ENCODE results near the gene SLC12A6.
"Not testable (repeated sequence)": the region's sequence is repeated elsewhere in the genome, so short reads cannot be mapped to it uniquely, and the experiment has no call there.

SLC12A6 gene

DNA sequence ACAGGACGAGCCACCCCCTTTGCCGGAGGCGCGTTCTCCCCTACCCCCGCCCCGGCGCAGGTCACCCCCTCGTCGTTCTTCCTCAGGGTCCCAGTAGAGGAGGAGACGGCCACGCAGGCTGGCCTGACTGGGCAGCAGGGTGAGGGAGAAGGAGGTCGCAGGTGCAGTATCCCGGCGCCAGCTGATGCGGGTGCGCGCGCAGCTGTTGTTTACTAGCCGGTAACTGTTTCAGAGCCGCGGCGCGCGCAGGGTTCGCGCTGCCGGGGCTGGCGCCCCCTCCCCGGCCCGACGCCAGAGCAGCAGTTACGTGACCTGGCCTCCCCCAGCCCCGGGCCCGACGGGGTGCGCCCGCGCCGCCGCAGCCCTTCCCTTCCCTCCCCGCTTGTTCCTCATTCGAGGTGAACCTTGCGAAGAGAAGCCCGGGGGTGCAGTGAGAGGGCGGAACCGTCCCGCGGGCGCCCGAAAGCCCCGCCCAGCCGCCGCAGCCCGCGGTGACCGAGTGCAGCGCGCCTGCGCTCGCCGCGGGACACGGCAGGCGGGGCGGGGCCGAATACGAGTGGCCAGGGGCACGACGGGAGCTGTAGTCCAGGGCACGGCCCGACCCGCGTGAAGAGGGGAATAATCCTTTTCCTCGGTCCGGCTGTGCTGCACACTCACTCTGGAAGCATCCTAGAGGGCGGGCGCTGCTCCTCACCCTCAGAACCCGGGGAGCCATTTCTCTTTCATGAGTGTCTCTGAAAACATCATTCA, at the start of gene SLC12A6:
Gene SLC12A6, minus strand, starts transcription at position 225 of the 750 bp plus-strand sequence. CDS start 1,101 bp downstream, outside the sequence.
- peak; percentile 85 for DNase-seq (ENCODE audit: low read depth)

GRCh38 chr15:34381829-34382521, 44.4 kb upstream of the SLC12A6 start:
- not testable (repeated sequence) for DNase-seq (ENCODE audit: low read depth)

GRCh38 chr15:34380491-34380890, 42.9 kb upstream of the SLC12A6 start:
- DNase-seq (ENCODE audit: low read depth), result not testable (repeated sequence)

GRCh38 chr15:34376856-34377255, 39.3 kb upstream of the SLC12A6 start:
- no peak for DNase-seq (ENCODE audit: low read depth)

DNA sequence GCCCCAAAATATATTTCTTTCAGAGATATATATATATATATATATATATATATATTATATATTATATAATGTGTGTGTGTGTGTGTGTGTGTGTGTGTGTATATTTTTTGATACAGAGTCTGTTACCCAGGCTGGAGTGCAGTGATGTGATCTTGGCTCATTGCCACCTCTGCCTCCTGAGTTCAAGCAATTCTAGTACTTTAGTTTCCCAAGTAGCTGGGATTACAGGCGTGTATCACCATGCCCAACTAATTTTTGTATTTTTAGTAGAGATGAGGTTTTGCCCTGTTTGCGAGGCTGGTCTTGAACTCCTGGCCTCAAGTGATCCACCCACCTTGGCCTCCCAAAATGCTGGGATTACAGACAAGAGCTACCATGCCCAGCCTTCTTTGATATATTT, 38.0 kb upstream of the SLC12A6 start:
- DNase-seq (ENCODE audit: low read depth), result not testable (repeated sequence)

GRCh38 chr15:34374816-34375215, 37.2 kb upstream of the SLC12A6 start:
- no peak for DNase-seq (ENCODE audit: low read depth)

- DNase-seq (ENCODE audit: low read depth), result no peak
Measured at GRCh38 chr15:34373951-34374350, 36.4 kb upstream of the SLC12A6 start.

GRCh38 chr15:34370643-34371042, 33.1 kb upstream of the SLC12A6 start:
- no peak for DNase-seq (ENCODE audit: low read depth)

DNA sequence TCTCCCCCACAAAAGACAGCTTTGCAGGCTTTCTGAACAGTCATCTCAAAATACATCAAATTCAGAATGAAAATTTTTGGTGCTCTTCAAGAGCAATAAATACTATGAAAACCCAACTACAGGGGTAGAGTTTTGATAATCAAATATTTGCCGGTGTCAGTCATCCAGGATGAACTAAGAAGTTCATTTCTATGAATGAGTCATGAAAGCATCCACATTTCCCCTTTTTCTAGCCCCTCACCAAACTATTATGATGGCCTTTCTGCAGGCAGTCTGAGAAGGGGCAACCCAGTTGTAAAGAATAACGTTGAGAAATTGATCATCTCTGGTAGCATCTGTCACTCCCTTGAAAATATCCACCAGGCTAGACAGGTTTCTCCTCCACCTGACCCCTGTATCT, 32.5 kb upstream of the SLC12A6 start:
- DNase-seq (ENCODE audit: low read depth), result no peak

DNA sequence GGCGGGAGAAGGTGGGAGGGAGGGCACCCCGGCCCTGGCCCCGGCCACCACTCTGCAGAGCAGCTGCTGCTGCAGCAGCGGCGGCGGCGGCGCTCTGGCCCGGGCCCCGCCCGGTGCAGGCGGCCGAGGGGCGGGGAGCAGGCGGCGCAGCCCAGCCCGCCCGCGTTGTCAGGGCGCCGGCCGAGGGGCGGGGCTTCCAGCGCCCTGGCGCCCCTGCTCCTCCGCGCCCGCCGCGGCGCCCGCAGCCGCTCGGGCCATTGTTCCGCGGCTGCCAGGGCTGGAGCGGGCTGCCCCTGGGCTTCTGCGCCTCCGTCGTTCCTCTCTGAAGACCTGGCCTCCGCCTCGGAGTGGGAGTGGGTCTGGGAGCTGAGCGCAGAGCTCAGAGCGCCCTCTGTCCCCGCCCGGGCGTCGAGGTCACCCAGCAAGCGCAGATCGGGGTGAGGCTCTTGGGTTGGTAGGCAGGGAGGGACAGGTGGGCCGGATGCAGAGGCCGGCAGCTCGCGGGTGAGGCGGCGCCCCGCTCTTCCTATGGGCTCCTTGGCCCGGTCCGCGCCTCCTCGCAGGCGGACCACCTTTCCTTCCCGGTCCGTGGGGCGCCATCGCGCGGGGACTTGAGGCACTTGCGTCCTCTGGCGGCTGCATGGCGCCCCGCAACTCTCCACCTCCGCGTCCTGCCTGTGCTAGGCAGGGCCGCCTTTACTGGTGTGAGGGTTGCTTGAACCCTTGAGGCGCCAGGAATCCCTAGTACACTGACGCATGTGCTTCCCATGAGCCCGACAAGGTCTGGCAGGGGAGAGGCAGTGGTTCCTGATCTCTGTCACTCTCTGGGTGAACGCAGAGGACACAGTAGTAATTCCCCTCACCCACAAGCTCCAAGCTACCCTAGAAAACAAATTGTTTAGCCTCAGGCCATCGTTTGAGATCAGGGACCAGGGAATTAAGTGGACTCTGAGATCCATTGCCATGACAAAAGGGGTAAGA, 29.8 kb upstream of the SLC12A6 start, which contains the start of gene LPCAT4:
Gene LPCAT4, minus strand, starts transcription at position 96 of the 981 bp plus-strand sequence. CDS start 96 bp downstream, outside the sequence.
- DNase-seq (ENCODE audit: low read depth), result peak; percentile 81

- peak; percentile 38 for DNase-seq (ENCODE audit: low read depth)
Measured at GRCh38 chr15:34366271-34367065, 28.9 kb upstream of the SLC12A6 start.

GRCh38 chr15:34365836-34366235, 28.3 kb upstream of the SLC12A6 start:
- no peak for DNase-seq (ENCODE audit: low read depth)

DNA sequence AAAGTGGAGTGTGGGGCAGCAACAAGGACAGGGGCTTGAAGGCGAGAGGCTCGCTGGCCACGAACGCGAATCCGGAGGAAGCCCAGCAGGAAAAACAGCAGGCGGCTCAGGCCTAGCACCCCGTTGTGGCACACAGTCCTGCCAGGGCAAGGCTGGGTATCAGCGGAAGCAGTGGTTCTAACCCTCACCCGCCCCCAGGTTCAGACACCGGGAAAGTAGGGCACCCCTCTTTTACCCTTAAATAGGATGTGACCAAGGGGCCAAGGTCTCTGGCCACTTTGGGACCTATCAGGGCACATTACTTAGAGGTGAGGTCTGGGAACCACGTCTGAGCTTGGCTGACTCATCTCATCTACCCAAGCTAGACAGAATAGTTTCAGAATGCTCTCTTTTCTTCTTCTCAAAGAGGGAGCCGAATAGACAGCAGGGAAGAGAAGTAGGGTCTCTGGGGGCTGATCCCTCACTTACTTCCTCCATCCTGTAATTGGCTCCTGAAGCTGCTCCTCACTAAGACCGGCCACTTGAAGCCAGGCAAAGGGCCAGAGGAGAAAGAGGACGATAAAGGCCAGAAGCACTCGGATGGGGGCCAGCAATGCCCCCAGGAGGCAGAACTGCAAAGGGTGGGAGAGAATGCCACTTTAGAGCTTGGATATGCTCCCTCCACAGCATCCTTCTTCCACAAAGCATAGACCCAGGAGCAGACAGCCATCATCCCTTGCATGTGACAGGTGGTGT, 27.7 kb upstream of the SLC12A6 start:
- DNase-seq (ENCODE audit: low read depth), result no peak

- no peak for DNase-seq (ENCODE audit: low read depth)
Measured at GRCh38 chr15:34364041-34364440, 26.5 kb upstream of the SLC12A6 start.

DNA sequence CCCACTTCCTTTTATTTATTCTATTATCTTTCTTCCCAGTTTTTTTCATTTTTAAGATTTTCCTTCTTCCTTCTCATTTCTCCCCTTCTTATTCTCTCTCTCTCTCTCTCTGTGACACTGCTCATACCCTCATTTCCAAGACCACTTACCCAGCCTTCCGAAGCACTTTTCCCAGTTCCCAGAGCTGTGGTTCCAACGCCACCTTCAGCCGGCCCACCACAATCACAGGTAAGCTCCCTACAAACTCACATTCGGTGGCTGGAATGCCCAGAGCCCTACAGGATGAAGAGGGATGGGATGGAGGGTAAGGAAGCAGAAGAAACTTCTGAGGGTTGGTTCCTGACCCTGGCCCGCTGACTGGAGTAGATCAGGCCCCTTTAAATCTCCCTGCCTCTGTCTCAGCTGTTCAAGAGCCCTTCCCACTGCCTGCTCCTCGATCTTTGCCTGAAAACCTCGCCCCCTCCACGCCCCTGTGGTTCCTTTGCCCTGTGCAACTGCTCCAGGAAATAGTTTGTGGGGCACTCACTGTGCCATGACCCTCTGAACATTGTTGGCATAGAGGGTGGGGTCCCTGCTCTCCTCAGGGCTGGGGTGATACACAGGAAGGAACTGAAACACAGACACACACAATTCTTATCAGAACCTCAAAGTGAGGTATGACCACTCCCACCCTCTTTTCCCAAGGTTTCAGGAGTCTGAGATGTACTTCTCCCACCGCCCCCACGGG, 24.6 kb upstream of the SLC12A6 start:
- DNase-seq (ENCODE audit: low read depth), result no peak

DNA sequence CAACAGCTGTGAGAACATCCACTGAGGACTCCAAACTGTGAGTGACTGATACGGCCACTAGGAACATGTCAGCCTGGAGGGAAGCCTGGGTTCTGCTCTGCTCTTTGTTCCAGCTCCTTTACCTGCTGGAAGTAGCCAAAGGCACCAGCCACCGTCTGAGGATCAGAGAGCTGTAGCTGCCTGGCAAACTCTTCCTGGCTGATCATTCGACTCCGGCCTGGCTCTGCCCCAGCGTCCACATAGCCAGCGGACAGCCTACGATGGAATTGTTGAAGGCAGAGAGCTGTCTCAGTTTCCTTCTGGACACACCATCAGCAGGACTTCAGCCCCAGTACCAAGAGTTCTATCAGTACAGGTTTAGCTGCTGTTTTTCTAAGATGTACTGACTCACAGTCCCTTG, 23.7 kb upstream of the SLC12A6 start:
- DNase-seq (ENCODE audit: low read depth), result no peak

DNA sequence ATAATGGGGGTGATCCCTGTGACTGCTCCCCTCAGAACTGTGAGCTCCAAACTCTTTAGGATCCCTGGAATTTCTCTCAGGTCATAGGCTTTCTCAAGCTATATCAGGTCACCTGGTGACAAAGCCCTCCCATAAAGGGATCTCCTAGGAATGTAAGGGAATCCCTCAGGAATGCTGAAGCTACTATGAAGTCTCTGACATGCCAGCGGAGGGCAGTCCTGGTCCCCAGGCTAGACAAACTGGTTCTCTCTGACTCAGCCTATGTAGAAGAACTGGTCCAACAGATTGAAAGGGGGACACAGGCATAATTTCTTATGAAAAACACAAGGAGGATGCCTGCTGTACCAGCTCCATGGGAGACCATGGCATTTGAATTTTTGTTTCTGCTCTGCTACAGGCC, 22.7 kb upstream of the SLC12A6 start:
- DNase-seq (ENCODE audit: low read depth), result no peak

DNA sequence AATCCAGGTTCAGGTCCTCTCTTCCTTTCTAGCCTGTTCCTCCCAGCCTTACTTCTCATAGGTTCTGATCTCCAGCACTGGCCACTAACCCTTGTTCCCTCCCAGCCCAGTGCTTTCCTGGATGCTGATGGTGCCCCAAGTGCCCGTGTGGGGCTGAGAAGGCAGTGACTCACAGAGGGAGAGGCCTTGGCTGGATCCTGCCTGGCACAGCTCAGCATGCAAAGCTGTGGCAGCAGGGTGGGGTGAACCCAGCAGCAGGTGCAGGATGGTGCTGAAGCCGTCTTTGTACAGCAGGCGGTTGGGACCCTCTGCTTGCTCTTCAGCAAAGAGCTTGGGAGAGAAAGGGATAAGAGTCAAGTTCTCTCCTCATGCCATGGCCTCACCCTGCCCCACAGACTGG, 21.8 kb upstream of the SLC12A6 start:
- no peak for DNase-seq (ENCODE audit: low read depth)

DNA sequence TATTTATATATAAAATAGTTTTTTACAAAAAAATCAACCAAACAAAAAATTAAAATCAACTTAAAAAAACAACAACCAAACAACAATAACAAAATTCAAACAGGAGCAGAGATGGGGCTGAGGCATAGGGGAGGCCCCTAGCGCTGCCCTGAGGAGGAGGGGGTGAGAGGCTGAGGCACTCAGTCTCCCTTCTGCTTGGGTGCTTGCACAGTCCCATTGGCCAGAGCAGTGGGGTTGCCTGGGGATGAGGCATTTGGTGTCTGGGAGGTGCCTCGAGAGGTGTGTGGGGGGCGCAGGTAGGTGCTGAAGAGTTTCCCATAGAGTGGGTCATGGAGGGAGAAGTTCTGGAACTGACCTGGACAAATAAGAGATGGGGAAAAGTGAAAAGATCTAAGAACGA, 21.4 kb upstream of the SLC12A6 start:
- DNase-seq (ENCODE audit: low read depth), result no peak

DNA sequence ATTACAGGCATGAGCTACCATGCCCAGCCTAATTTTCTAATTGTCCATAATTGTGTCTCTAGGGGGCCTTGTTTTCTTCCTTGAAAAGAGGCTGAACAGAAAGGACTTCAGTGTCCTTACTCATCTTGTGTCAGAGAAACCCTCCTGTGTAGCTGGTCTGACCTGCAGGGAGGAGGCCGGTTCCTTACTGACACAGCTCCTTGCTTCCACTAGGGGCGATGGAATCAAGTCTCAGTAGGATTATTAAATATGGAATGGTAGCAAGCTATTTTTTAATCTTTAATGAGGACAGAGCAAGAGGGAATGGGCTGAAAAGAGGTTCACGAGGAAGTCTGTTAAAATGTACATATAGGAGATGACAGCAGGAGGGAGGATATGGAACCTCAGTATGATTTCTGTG, 20.8 kb upstream of the SLC12A6 start:
- DNase-seq (ENCODE audit: low read depth), result no peak
